HCT116 (cell line): Measurements from ENCODE around the gene TLE4. TPM values are rescaled to one million over a fixed set of nuclear protein-coding genes. Genes with fewer than 3 reads are reported as not detected.

Experiments
- ATAC-seq: fragments of 200-7000 bp; cut with Tn5 transposase; 2 replicates; pipeline ENCODE4 v1.9.1; 2020; ENCODE audit warnings: mild to moderate bottlenecking, moderate library complexity
- BruUV-seq: library from RNA; stranded (reverse); fragments of 400-500 nt; replicated peaks from 2 replicates; lab custom pipeline; 2021; lab: Mats Ljungman, UMichigan
- CTCF ChIA-PET: fragments of 300-600 bp; sonication (Branson Sonifier 250); formaldehyde crosslinking; loops from one replicate; lab custom pipeline; 2021; ENCODE audit warnings: antibody characterized with exemption; lab: Charles Lee
- POLR2A ChIA-PET: fragments of 300-600, 350-600 bp; sonication (Branson Sonifier 250); formaldehyde crosslinking; loops from one replicate; lab custom pipeline; 2021; ENCODE audit warnings: antibody characterized with exemption; lab: Charles Lee
- RAD21 ChIA-PET, 2 experiments: fragments of 300-600 bp; sonication (Branson Sonifier 250); formaldehyde crosslinking; loops; one replicate each; lab custom pipeline; 2023; ENCODE audit warnings: low total read pairs in 2 of 2; ENCODE audit not compliant: uncharacterized antibody in 2 of 2, unreplicated experiment in 2 of 2, low non-redundant PET in 1 of 2; lab: Charles Lee
- DNase-seq: peaks from one replicate; pipeline ENCODE4 v3.0.0-alpha.2; 2010; ENCODE audit warnings: low read depth, low spot score
- H2AFZ ChIP-seq: fragments of 200-600 bp; shearing (Covaris generic), sonication (generic); 2 replicates; pipeline ENCODE4 v1.6.1; 2017; ENCODE audit warnings: low read depth, mixed run types, mixed read lengths, antibody characterized with exemption, low read length; ENCODE audit not compliant: poor library complexity, severe bottlenecking
- H3K27ac ChIP-seq: 2 replicates; pipeline ENCODE4 v1.5.1; 2012; ENCODE audit warnings: low read depth, low read length
- H3K27me3 ChIP-seq: fragments of 200-600 bp; sonication (generic); 2 replicates; pipeline ENCODE4 v1.6.1; 2016; ENCODE audit warnings: mixed run types, low read length, mixed read lengths; ENCODE audit not compliant: insufficient read depth
- H3K36me3 ChIP-seq, 2 experiments: fragments of 200-500 bp in 1 of 2; fragments of 200-600 bp in 1 of 2; sonication (Bioruptor generic) in 1 of 2; sonication (generic) in 1 of 2; 2 replicates each; pipeline versions ENCODE4 v1.5.1 to v1.6.1; 2014 to 2016; ENCODE audit warnings: low read length in 2 of 2, inconsistent platforms in 1 of 2, mixed read lengths in 1 of 2, mixed run types in 1 of 2; ENCODE audit not compliant: insufficient read depth in 2 of 2, control insufficient read depth in 1 of 2
- H3K4me1 ChIP-seq, 2 experiments: fragments of 200-600 bp in 1 of 2; sonication (generic) in 1 of 2; 2 replicates each; pipeline versions ENCODE4 v1.5.1 to v1.6.1; 2012 to 2017; ENCODE audit warnings: low read length in 2 of 2, inconsistent platforms in 1 of 2, mild to moderate bottlenecking in 1 of 2, mixed read lengths in 1 of 2, mixed run types in 1 of 2, moderate library complexity in 1 of 2; ENCODE audit not compliant: insufficient read depth in 2 of 2, control insufficient read depth in 1 of 2
- H3K4me2 ChIP-seq: fragments of 200-600 bp; sonication (generic); 2 replicates; pipeline ENCODE4 v1.6.1; 2017; ENCODE audit warnings: mixed run types, low read length, mixed read lengths
- H3K4me3 ChIP-seq, 2 experiments: fragments of 200-600 bp in 1 of 2; sonication (generic) in 1 of 2; replicated peaks in 1 of 2; 2 replicates each; pipeline ENCODE4 v1.5.1; 2011 to 2016; ENCODE audit warnings: low read length in 2 of 2, control low read depth in 1 of 2, low read depth in 1 of 2, mild to moderate bottlenecking in 1 of 2, mixed read lengths in 1 of 2, mixed run types in 1 of 2
- H3K79me2 ChIP-seq: fragments of 200-600 bp; sonication (generic); 2 replicates; pipeline ENCODE4 v1.6.1; 2017; ENCODE audit warnings: mild to moderate bottlenecking, mixed run types, low read length, moderate library complexity, mixed read lengths; ENCODE audit not compliant: insufficient read depth
- H3K9ac ChIP-seq: fragments of 200-600 bp; sonication (generic); 2 replicates; pipeline ENCODE4 v1.6.1; 2016; ENCODE audit warnings: low read length, mixed read lengths
- H3K9me2 ChIP-seq: fragments of 200-600 bp; sonication (generic), shearing (Covaris generic); 2 replicates; pipeline ENCODE4 v1.6.1; 2017; ENCODE audit warnings: mixed run types, mild to moderate bottlenecking, moderate library complexity; ENCODE audit not compliant: insufficient read depth
- H3K9me3 ChIP-seq, 2 experiments: fragments of 200-500 bp in 1 of 2; fragments of 200-600 bp in 1 of 2; sonication (Bioruptor generic) in 1 of 2; sonication (generic) in 1 of 2; 2 replicates each; pipeline ENCODE4 v1.6.1; 2014 to 2017; ENCODE audit warnings: low read length in 2 of 2, mixed read lengths in 2 of 2, inconsistent platforms in 1 of 2, low read depth in 1 of 2, mild to moderate bottlenecking in 1 of 2, mixed run types in 1 of 2, moderate library complexity in 1 of 2; ENCODE audit not compliant: control insufficient read depth in 1 of 2, insufficient read depth in 1 of 2
- H4K20me1 ChIP-seq: fragments of 200-600 bp; sonication (generic), shearing (Covaris generic); 2 replicates; pipeline ENCODE4 v1.6.1; 2017; ENCODE audit warnings: mixed run types, mild to moderate bottlenecking, moderate library complexity; ENCODE audit not compliant: insufficient read depth
- EGR1 ChIP-seq: IDR thresholded peaks from 2 replicates; pipeline ENCODE4 v1.6.1; 2012; ENCODE audit warnings: low read depth
- EZH2phosphoT487 ChIP-seq: fragments of 200-600 bp; IDR thresholded peaks from 2 replicates; pipeline ENCODE4 v1.6.1; 2018; ENCODE audit warnings: antibody characterized with exemption, borderline replicate concordance
- MAX ChIP-seq: IDR thresholded peaks from 2 replicates; pipeline ENCODE4 v1.6.1; 2012
- intact Hi-C: fragments of 100-400 bp; cut with micrococcal nuclease; formaldehyde crosslinking; loops from 2 replicates; pipeline ENCODE4 v1.10.0; 2022
- total RNA-seq: library from RNA; stranded (reverse); gene quantifications from one replicate; pipeline ENCODE4 v1.2.1, GENCODE V29; 2021; ENCODE audit not compliant: unreplicated experiment
- TF ChIP-seq, protein P1 (sequence below): IDR thresholded peaks from 2 replicates; pipeline ENCODE4 v1.6.1; 2011; ENCODE audit warnings: mild to moderate bottlenecking, low read length, moderate library complexity; ENCODE audit not compliant: insufficient replicate concordance; ENCODE audit errors: extremely low read depth

Gene TLE4
- total RNA-seq, 1 experiment from 2014 or later = 0.39 TPM

- Histone ChIP-seq H3K79me2 (no peaks in the 10 kb centered on the region), H3K36me3 (no peaks in the 10 kb centered on the region), H3K9ac (no peak overlapping the region), H3K9me2 (no peaks in the 10 kb centered on the region), H2AFZ (no peak overlapping the region), H3K9me3 (peaks cover 0 to 12% of the 10 kb centered on the region in 2 experiments; a peak in 2 of 4 replicates), H3K4me2 (no peak overlapping the region), H4K20me1 (no peaks in the 10 kb centered on the region)
- ChIA-PET CTCF (no interaction called here), RAD21 (no interaction called here)
- DNase-seq = no peak
- no TSS peak for BruUV-seq
- TF ChIP-seq, protein P1, sequence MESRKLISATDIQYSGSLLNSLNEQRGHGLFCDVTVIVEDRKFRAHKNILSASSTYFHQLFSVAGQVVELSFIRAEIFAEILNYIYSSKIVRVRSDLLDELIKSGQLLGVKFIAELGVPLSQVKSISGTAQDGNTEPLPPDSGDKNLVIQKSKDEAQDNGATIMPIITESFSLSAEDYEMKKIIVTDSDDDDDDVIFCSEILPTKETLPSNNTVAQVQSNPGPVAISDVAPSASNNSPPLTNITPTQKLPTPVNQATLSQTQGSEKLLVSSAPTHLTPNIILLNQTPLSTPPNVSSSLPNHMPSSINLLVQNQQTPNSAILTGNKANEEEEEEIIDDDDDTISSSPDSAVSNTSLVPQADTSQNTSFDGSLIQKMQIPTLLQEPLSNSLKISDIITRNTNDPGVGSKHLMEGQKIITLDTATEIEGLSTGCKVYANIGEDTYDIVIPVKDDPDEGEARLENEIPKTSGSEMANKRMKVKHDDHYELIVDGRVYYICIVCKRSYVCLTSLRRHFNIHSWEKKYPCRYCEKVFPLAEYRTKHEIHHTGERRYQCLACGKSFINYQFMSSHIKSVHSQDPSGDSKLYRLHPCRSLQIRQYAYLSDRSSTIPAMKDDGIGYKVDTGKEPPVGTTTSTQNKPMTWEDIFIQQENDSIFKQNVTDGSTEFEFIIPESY = no peak
- no peak for TF ChIP-seq MAX
- TF ChIP-seq, all 23 proteins: peak for 0
- Histone ChIP-seq H3K27ac (no peak overlapping the region), H3K4me1 (no peaks in the 10 kb centered on the region), H3K4me3 (no peak overlapping the region), H3K27me3 (no peaks in the 10 kb centered on the region)
- intact Hi-C loops = no loop called here
- POLR2A ChIA-PET = no interaction called here
- no peak for ATAC-seq
These were observed 93.6 kb downstream of the TLE4 start for GRCh38 chr9:79665369-79665768.

DNA sequence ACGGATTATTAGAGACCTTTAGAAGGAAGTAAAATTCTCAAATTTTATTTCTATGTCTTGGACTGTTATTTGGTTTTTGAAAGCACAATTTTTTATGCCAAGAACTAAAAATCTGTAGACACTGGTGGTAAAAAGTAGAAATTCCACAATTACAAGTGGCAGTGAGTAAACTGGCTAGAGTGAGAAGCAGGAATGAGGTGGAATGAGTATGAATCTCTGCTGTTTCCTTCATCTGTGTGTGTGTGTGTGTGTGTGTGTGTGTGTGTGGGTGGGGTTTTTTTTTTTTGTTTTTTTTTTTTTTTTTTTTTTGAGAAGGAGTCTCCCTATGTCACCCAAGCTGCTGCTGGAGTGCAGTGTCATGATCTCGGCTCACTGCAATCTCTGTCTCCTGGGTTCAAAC is 94.2 kb downstream of the TLE4 start:
- Histone ChIP-seq H3K9me2 (no peaks in the 10 kb centered on the region), H2AFZ (no peak overlapping the region), H3K9ac (no peak overlapping the region), H3K4me2 (no peak overlapping the region), H3K79me2 (no peaks in the 10 kb centered on the region), H3K9me3 (peaks cover 0 to 12% of the 10 kb centered on the region in 2 experiments; a peak in 2 of 4 replicates), H3K4me1 (no peaks in the 10 kb centered on the region), H3K27me3 (no peaks in the 10 kb centered on the region), H3K27ac (no peak overlapping the region), H3K36me3 (no peaks in the 10 kb centered on the region), H3K4me3 (no peak overlapping the region), H4K20me1 (no peaks in the 10 kb centered on the region)
- no peak for TF ChIP-seq MAX
- TF ChIP-seq EGR1 = no peak
- no peak for TF ChIP-seq EZH2phosphoT487
- DNase-seq (no peak), ATAC-seq (no peak)
- ChIA-PET CTCF (no interaction called here), RAD21 (no interaction called here), POLR2A (no interaction called here)
- no TSS peak for BruUV-seq
- intact Hi-C loops = no loop called here
